Fibroblast of lung (primary cell): ENCODE results near the gene TTC3. TPM values are rescaled to one million over a fixed set of nuclear protein-coding genes. Genes with fewer than 3 reads are reported as not detected.

Experiments
- DNase-seq, 2 donors: peaks; one replicate each; pipeline versions ENCODE4 v3.0.0 to v3.0.0-alpha.2; 2010; ENCODE audit warnings: low read depth in 2 of 2
- H2AFZ ChIP-seq: 2 replicates; pipeline ENCODE4 v1.5.1; 2012; ENCODE audit warnings: low read length, control low read depth, inconsistent platforms
- H3K27ac ChIP-seq: 2 replicates; pipeline ENCODE4 v1.5.1; 2011; ENCODE audit warnings: low read length, control low read depth; ENCODE audit not compliant: insufficient read depth
- H3K27me3 ChIP-seq: 2 replicates; pipeline ENCODE4 v1.5.1; 2011; ENCODE audit warnings: mild to moderate bottlenecking, low read length; ENCODE audit not compliant: control insufficient read depth, insufficient read depth
- H3K36me3 ChIP-seq: 2 replicates; pipeline ENCODE4 v1.5.1; 2011; ENCODE audit warnings: low read length; ENCODE audit not compliant: control insufficient read depth, insufficient read depth
- H3K4me1 ChIP-seq: 2 replicates; pipeline ENCODE4 v1.5.1; 2011; ENCODE audit warnings: low read length; ENCODE audit not compliant: control insufficient read depth, insufficient read depth; ENCODE audit errors: extremely low read depth
- H3K4me2 ChIP-seq: 2 replicates; pipeline ENCODE4 v1.5.1; 2011; ENCODE audit warnings: low read length, control low read depth; ENCODE audit not compliant: insufficient read depth; ENCODE audit errors: extremely low read depth
- H3K4me3 ChIP-seq, 4 experiments: fragments of 200-600 bp in 1 of 4; sonication (generic) in 1 of 4; replicated peaks in 1 of 4; 2 replicates each; pipeline ENCODE4 v1.5.1; 2011 to 2016; ENCODE audit warnings: low read length in 4 of 4, low read depth in 3 of 4, mild to moderate bottlenecking in 3 of 4, control low read depth in 2 of 4, inconsistent platforms in 1 of 4, mixed read lengths in 1 of 4; ENCODE audit not compliant: insufficient read depth in 1 of 4; ENCODE audit errors: control extremely low read depth in 1 of 4
- H3K79me2 ChIP-seq: 2 replicates; pipeline ENCODE4 v1.5.1; 2012; ENCODE audit warnings: mild to moderate bottlenecking, low read length, inconsistent platforms; ENCODE audit not compliant: control insufficient read depth, insufficient read depth
- H3K9ac ChIP-seq: 2 replicates; pipeline ENCODE4 v1.5.1; 2011; ENCODE audit warnings: mild to moderate bottlenecking, low read length, control low read depth; ENCODE audit not compliant: insufficient read depth
- H3K9me3 ChIP-seq: 2 replicates; pipeline ENCODE4 v1.5.1; 2012; ENCODE audit warnings: low read depth, low read length; ENCODE audit not compliant: control insufficient read depth, insufficient read depth
- H4K20me1 ChIP-seq: 2 replicates; pipeline ENCODE4 v1.5.1; 2011; ENCODE audit warnings: low read length; ENCODE audit not compliant: control insufficient read depth, insufficient read depth; ENCODE audit errors: extremely low read depth
- EZH2 ChIP-seq: IDR thresholded peaks from 2 replicates; pipeline ENCODE4 v1.5.1; 2012; ENCODE audit warnings: low read length, control low read depth, mild to moderate bottlenecking; ENCODE audit errors: missing control alignments
- polyA plus RNA-seq, 2 donors: library from polyadenylated mRNA; depleted of rRNA in 1 of 2; stranded (reverse) in 1 of 2; unstranded in 1 of 2; fragments of >200 nt; gene quantifications; 2 replicates each; pipeline ENCODE4 v1.2.1, GENCODE V29; 2011 to 2012; ENCODE audit warnings: missing spikeins in 1 of 2
- total RNA-seq: library from RNA; depleted of rRNA; stranded (reverse); fragments of >200 nt; gene quantifications from 2 replicates; pipeline ENCODE4 v1.2.1, GENCODE V29; 2014
- TF ChIP-seq, protein P1 (sequence below), 2 donors: IDR thresholded peaks in 1 of 2; conservative IDR thresholded peaks in 1 of 2; 1 replicate in 1 of 2; 2 replicates in 1 of 2; pipeline ENCODE4 v1.5.1; 2011 to 2012; ENCODE audit warnings: low read length in 2 of 2, control low read depth in 1 of 2, inconsistent platforms in 1 of 2, low read depth in 1 of 2, mild to moderate bottlenecking in 1 of 2

The TTC3 gene
- total and polyA plus RNA-seq, 2 donors (not counting 1 experiment from before 2014, with no cell fraction given), result 121 to 224 TPM

DNA sequence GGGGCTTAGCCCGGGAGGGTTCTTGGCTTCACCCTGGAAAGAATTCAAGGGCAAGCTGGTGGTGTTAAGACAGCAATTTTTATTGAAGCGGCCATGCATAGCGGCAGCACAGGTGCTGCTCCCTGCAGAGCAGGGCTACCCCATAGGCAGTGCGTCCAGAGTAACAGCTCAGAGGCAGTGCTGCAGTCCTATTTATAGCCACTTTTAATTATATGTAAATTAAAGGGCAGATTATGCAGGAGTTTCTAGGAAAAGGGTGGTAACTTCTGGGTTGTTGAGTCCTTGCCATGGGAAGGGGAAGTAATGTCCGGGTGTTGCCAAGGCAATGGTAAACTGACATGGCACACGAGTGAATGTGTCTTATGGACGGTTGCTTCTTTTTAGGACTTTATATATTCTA lies 137.1 kb downstream of the TTC3 start:
- TF ChIP-seq EZH2, result no peak
- TF ChIP-seq, protein P1, sequence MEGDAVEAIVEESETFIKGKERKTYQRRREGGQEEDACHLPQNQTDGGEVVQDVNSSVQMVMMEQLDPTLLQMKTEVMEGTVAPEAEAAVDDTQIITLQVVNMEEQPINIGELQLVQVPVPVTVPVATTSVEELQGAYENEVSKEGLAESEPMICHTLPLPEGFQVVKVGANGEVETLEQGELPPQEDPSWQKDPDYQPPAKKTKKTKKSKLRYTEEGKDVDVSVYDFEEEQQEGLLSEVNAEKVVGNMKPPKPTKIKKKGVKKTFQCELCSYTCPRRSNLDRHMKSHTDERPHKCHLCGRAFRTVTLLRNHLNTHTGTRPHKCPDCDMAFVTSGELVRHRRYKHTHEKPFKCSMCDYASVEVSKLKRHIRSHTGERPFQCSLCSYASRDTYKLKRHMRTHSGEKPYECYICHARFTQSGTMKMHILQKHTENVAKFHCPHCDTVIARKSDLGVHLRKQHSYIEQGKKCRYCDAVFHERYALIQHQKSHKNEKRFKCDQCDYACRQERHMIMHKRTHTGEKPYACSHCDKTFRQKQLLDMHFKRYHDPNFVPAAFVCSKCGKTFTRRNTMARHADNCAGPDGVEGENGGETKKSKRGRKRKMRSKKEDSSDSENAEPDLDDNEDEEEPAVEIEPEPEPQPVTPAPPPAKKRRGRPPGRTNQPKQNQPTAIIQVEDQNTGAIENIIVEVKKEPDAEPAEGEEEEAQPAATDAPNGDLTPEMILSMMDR (conservative IDR thresholded peaks at IDR 0.05 in 1 of 2, IDR thresholded peaks at IDR 0.05 in 1 of 2; ENCODE audit: low read depth in 1 of 2, low read length in 2 of 2), result no peak
- H3K79me2 ChIP-seq, result no peaks in the 10 kb centered on the region

DNA sequence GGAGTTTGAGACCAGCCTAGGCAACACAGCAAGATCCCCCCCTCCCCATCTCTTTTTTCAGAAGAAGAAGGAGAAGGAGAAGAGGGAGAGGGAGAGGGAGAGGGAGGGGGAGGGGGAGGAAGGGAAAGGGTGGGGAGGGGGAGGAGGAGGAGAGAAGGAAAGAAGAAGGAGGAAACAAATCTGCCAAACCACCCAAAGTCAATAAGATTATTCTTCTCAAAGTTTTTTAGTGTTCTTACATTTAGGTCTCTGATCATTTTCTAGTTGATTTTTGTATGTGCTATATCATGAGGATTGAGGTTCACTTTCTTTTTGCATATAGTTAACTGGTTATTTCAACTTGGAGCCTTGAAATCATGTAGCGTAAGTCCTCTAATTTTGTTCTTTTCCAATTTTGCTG lies 137.7 kb downstream of the TTC3 start:
- no peaks in the 10 kb centered on the region for H3K9me3 ChIP-seq
- no peak for TF ChIP-seq EZH2
- TF ChIP-seq, protein P1 (conservative IDR thresholded peaks at IDR 0.05 in 1 of 2, IDR thresholded peaks at IDR 0.05 in 1 of 2; ENCODE audit: low read depth in 1 of 2, low read length in 2 of 2), result no peak
- H3K36me3 ChIP-seq, result no peaks in the 10 kb centered on the region
- no peak overlapping the region for H3K9ac ChIP-seq
- H3K27me3 ChIP-seq, result no peaks in the 10 kb centered on the region
- H3K4me2 ChIP-seq, result no peak overlapping the region
- H3K4me3 ChIP-seq, result no peak overlapping the region
- H3K79me2 ChIP-seq, result no peaks in the 10 kb centered on the region
- no peak for DNase-seq
- H4K20me1 ChIP-seq, result no peaks in the 10 kb centered on the region
- H3K4me1 ChIP-seq, result peaks cover 2% of the 10 kb centered on the region
- no peak overlapping the region for H3K27ac ChIP-seq
- H2AFZ ChIP-seq, result no peak overlapping the region

More for the DNA sequence above, 137.1 kb downstream of the TTC3 start:
- Histone ChIP-seq H3K4me3 (no peak overlapping the region), H3K36me3 (no peaks in the 10 kb centered on the region), H4K20me1 (no peaks in the 10 kb centered on the region), H3K27me3 (no peaks in the 10 kb centered on the region), H3K4me1 (peaks cover 2% of the 10 kb centered on the region), H3K9me3 (no peaks in the 10 kb centered on the region), H3K4me2 (no peak overlapping the region), H3K27ac (no peak overlapping the region), H2AFZ (no peak overlapping the region), H3K9ac (no peak overlapping the region)
- DNase-seq, result no peak

DNA sequence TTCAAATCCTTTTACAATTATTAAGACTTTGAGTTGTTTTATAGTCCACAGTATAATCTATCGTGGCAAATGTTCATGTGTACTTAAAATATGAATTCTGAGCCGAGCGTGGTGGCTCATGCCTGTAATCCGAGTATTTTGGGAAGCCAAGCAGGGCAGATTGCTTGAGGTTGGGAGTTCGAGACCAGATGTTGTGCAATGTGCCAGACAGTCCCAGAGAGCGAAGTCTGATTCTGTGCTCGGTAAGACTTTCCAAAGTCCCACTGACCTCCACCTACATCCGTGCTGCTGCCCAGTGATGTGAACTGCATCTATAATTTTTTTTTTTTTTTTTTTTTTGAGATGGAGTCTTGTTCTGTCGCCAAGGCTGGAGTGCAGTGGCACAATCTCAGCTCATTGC lies 141.9 kb downstream of the TTC3 start:
- Histone ChIP-seq H3K4me3 (no peak overlapping the region), H3K4me2 (no peak overlapping the region), H3K27ac (no peak overlapping the region), H4K20me1 (no peaks in the 10 kb centered on the region), H3K79me2 (no peaks in the 10 kb centered on the region), H3K27me3 (no peaks in the 10 kb centered on the region), H3K9ac (no peak overlapping the region), H3K4me1 (peaks cover under 1% of the 10 kb centered on the region), H3K36me3 (no peaks in the 10 kb centered on the region), H3K9me3 (no peaks in the 10 kb centered on the region), H2AFZ (no peak overlapping the region)
- DNase-seq, result no peak
- TF ChIP-seq, protein P1 (conservative IDR thresholded peaks at IDR 0.05 in 1 of 2, IDR thresholded peaks at IDR 0.05 in 1 of 2; ENCODE audit: low read depth in 1 of 2, low read length in 2 of 2), result no peak
- TF ChIP-seq EZH2, result no peak
